B cell (primary cell): ENCODE data around the gene CC2D2A.

ENCODE experiments used
- CTCF ChIP-seq: fragments of 200-600 bp; IDR thresholded peaks from one replicate; pipeline ENCODE4 v1.8.0; 2022; ENCODE audit warnings: antibody characterized with exemption, mild to moderate bottlenecking
- EZH2 ChIP-seq: IDR thresholded peaks from 2 replicates; pipeline ENCODE4 v1.6.1; 2012; ENCODE audit warnings: borderline replicate concordance, low read depth, mild to moderate bottlenecking, moderate library complexity, low read length; ENCODE audit not compliant: insufficient read depth, poor library complexity, severe bottlenecking

GRCh38 chr4:15444276-15444675 lies 25.4 kb upstream of the CC2D2A start:
- TF ChIP-seq CTCF, result no peak
- TF ChIP-seq EZH2, result no peak
